IPS-15b (cell line): ENCODE measurements around the gene TMEM169.

Source experiments
- H3K27me3 ChIP-seq: one replicate; pipeline ENCODE4 v1.6.1; 2013; ENCODE audit warnings: low read length; ENCODE audit not compliant: control insufficient read depth, insufficient read depth
- H3K36me3 ChIP-seq: one replicate; pipeline ENCODE4 v1.6.1; 2013; ENCODE audit warnings: low read length; ENCODE audit not compliant: control insufficient read depth, insufficient read depth
- H3K4me1 ChIP-seq: one replicate; pipeline ENCODE4 v1.6.1; 2013; ENCODE audit warnings: mild to moderate bottlenecking, low read length; ENCODE audit not compliant: control insufficient read depth, insufficient read depth
- H3K4me3 ChIP-seq: one replicate; pipeline ENCODE4 v1.5.1; 2013; ENCODE audit warnings: low read depth, low read length
- H3K9ac ChIP-seq: one replicate; pipeline ENCODE4 v1.6.1; 2013; ENCODE audit warnings: low read depth, mild to moderate bottlenecking, low read length
- H3K9me3 ChIP-seq: one replicate; pipeline ENCODE4 v1.6.1; 2013; ENCODE audit warnings: mild to moderate bottlenecking, low read length; ENCODE audit not compliant: control insufficient read depth, insufficient read depth

The TMEM169 gene

GRCh38 chr2:216144857-216145256 lies 63.1 kb downstream of the TMEM169 start:
- Histone ChIP-seq H3K36me3 (peaks cover 36% of the 10 kb centered on the region), H3K4me1 (no peaks in the 10 kb centered on the region), H3K9me3 (no peaks in the 10 kb centered on the region), H3K9ac (no peak overlapping the region), H3K27me3 (no peaks in the 10 kb centered on the region), H3K4me3 (no peak overlapping the region)

- Histone ChIP-seq H3K9ac (no peak overlapping the region), H3K27me3 (no peaks in the 10 kb centered on the region), H3K4me1 (no peaks in the 10 kb centered on the region), H3K36me3 (peaks cover 31% of the 10 kb centered on the region), H3K9me3 (no peaks in the 10 kb centered on the region), H3K4me3 (no peak overlapping the region)
These were observed 64.9 kb downstream of the TMEM169 start for GRCh38 chr2:216146573-216146972.

GRCh38 chr2:216147172-216148131 lies 65.7 kb downstream of the TMEM169 start:
- no peak overlapping the region for H3K9ac ChIP-seq
- no peak overlapping the region for H3K4me3 ChIP-seq
- no peaks in the 10 kb centered on the region for H3K9me3 ChIP-seq
- H3K4me1 ChIP-seq, result no peaks in the 10 kb centered on the region
- H3K36me3 ChIP-seq, result peaks cover 39% of the 10 kb centered on the region
- H3K27me3 ChIP-seq, result no peaks in the 10 kb centered on the region

- peaks cover 46% of the 10 kb centered on the region for H3K36me3 ChIP-seq
- no peaks in the 10 kb centered on the region for H3K9me3 ChIP-seq
- no peaks in the 10 kb centered on the region for H3K4me1 ChIP-seq
- no peak overlapping the region for H3K4me3 ChIP-seq
- H3K9ac ChIP-seq, result no peak overlapping the region
- no peaks in the 10 kb centered on the region for H3K27me3 ChIP-seq
These were observed 67.3 kb downstream of the TMEM169 start for GRCh38 chr2:216148983-216149382.

- H3K9ac ChIP-seq, result no peak overlapping the region
- H3K36me3 ChIP-seq, result peaks cover 46% of the 10 kb centered on the region
These were observed 68.0 kb downstream of the TMEM169 start for GRCh38 chr2:216149741-216150140.

GRCh38 chr2:216151313-216152025 lies 69.8 kb downstream of the TMEM169 start:
- no peaks in the 10 kb centered on the region for H3K9me3 ChIP-seq
- H3K4me3 ChIP-seq, result no peak overlapping the region
- no peak overlapping the region for H3K9ac ChIP-seq
- H3K4me1 ChIP-seq, result no peaks in the 10 kb centered on the region
- no peaks in the 10 kb centered on the region for H3K27me3 ChIP-seq
- peaks cover 51% of the 10 kb centered on the region for H3K36me3 ChIP-seq

More at GRCh38 chr2:216149741-216150140, 68.0 kb downstream of the TMEM169 start:
- H3K4me1 ChIP-seq, result no peaks in the 10 kb centered on the region
- no peaks in the 10 kb centered on the region for H3K27me3 ChIP-seq
- no peak overlapping the region for H3K4me3 ChIP-seq
- H3K9me3 ChIP-seq, result no peaks in the 10 kb centered on the region
